PFSK-1 (cell line): ENCODE data around the gene VAT1L.

ENCODE experiments used
- POLR2AphosphoS5 ChIP-seq: IDR thresholded peaks from 2 replicates; pipeline ENCODE4 v1.6.1; 2012; ENCODE audit warnings: low read depth, mild to moderate bottlenecking, control low read depth, low read length, moderate library complexity
- REST ChIP-seq, 2 experiments: IDR thresholded peaks; 2 replicates each; pipeline versions ENCODE4 v1.6.1 to v1.8.0; 2011 to 2012; ENCODE audit warnings: low read depth in 2 of 2, low read length in 2 of 2, control low read depth in 1 of 2, inconsistent platforms in 1 of 2, mild to moderate bottlenecking in 1 of 2, moderate library complexity in 1 of 2; ENCODE audit not compliant: insufficient read depth in 1 of 2
- TAF1 ChIP-seq: IDR thresholded peaks from 2 replicates; pipeline ENCODE4 v1.6.1; 2012; ENCODE audit warnings: low read length, control low read depth, borderline replicate concordance; ENCODE audit not compliant: insufficient read depth

GRCh38 chr16:77759821-77760220, 28.5 kb upstream of the VAT1L start:
- TF ChIP-seq POLR2AphosphoS5 (no peak), REST (IDR thresholded peaks at IDR 0.05; ENCODE audit: insufficient read depth in 1 of 2, low read depth in 2 of 2, low read length in 2 of 2) (no peak), TAF1 (no peak)
